Right forelimb (tissue), 1 donor: ENCODE measurements around the gene LURAP1L.

Experiments used
- DNase-seq: peaks from one replicate; pipeline ENCODE4 v3.0.0-alpha.2; 2018

The LURAP1L gene

DNA sequence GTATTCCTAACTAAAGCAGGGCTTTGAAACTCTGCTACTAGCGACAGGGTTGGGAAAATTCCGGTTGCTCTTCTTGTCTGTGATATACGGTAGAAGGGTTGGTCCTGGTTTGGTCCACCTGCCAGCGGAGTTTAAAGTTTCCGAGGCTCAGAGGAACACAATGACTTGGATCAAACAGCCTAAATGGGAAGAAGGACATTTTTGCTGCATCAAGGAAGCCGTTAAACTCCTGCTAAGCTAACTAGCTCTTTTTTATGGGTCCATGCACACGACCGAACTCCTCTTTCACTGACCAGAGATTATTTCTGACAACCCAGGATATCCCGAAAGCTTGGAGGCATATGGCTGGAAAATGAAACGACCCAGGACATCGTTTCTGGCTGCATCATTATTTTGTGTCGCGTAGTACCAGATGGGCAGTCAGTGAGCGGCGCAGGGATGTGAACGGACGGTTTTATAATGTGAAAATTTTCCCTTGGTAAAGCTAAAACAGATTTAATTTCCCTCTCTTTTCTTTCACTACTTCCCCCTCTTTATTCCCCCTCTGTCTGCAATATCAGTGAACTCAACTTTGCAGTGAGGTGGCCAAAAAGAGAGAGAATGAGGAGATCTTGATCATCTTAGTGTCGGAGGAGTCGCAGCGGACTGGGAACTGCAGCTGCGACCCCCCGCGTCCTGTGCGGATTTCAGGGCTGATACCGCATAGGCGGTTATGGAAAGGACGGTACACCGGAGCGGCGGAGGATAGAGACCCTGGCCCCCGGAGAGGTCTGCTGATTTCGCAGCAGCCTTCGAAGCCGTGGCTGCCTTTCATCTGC is at the start of gene LURAP1L:
LURAP1L (plus strand) TSS at position 160 of the 818 bp plus-strand sequence. CDS start 696 bp downstream, outside the sequence.
- DNase-seq: peak; percentile 76

GRCh38 chr9:12726795-12727194 is 48.0 kb upstream of the LURAP1L start:
- DNase-seq: no peak

DNA sequence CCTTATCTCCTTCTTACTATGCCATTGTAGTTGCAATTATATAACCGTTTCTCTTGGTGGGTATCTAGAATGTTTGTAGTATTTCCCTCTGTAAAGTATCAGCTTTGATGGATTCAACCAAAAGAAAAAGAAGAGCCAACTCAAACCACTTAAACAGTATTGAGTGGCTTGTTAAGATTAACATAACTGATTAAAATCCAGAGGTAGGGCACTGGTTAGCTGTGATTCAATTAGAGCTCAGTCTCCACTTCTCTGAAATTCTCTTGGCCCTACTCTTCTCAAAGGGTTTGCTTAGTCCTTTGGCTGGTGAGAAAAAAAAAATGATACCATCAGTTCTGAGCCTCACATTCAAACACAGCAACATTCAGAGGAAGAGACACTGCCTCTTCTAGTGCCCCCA is 44.6 kb upstream of the LURAP1L start:
- no peak for DNase-seq

GRCh38 chr9:12730927-12731326 is 43.9 kb upstream of the LURAP1L start:
- DNase-seq: no peak

- DNase-seq: no peak
Observed at GRCh38 chr9:12732971-12733370, 41.8 kb upstream of the LURAP1L start.

GRCh38 chr9:12735665-12736064 is 39.2 kb upstream of the LURAP1L start:
- DNase-seq: no peak

GRCh38 chr9:12737871-12738270 is 36.9 kb upstream of the LURAP1L start:
- no peak for DNase-seq

DNA sequence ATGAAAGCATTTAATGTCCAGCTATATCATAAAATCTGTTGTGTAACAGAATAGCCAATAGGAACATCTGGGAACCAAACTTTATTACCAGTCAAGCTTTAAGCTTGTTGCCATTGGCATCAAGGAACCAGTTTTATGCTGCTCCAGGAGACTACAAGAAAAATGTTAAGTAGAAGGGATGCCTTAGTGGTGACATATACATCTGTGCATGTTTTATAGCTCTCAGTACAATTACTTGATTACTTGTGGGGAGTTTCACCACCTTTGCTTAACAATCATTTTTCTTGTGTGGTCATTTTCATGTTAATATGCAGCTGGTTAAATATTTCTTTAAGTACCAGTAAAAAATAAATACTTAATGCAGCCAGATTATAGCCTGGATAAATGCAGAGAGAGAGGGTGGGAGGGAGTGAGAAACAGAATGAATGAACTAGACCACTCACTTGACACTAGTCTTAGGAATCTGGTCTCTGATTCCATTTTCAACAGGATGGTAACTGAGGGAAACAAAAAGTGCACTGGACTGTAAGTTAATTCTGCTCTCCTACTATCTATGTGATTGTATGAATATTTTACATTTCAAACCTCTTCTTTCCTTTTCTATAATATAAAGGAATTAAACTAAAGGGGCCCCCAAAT is 35.7 kb upstream of the LURAP1L start:
- no peak for DNase-seq

DNA sequence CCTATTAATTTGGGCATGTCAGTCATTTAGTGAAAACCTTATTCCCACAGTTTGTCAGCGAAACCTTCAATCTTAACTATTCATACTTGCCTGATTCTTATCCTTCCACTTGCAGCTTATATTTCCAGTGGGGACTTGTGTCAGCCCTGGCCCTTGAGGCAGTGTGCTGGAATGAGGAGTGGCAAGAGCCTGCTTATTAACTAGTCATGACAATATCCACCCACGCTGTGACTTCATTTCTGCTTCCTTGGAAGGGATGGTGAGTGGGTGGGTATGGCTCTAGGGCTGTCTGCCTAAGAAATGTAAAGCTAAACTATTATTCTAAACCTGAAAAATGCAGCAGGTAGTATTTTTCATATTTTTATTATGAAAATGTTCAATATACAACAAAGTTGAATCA is 34.0 kb upstream of the LURAP1L start:
- DNase-seq: no peak

GRCh38 chr9:12748016-12748415 is 26.8 kb upstream of the LURAP1L start:
- no peak for DNase-seq

DNA sequence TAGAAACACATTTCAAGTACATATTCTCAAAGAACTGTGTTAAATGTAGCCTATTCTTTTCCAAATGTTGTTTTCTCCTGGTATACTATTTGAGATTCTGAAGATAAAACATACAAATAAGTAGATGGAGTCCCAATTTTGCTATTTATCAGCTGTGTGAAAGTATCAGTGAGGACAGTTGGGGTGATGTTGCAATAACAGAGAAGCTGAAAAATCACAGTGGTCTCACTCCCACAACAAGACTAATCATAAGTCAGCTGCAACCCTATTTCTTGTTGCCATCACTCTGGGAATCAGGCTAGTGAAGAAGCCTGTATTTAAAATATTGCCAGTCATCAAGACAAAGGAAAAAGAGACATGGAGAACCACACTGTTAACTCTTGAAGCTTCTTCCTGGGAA is 25.9 kb upstream of the LURAP1L start:
- no peak for DNase-seq

DNA sequence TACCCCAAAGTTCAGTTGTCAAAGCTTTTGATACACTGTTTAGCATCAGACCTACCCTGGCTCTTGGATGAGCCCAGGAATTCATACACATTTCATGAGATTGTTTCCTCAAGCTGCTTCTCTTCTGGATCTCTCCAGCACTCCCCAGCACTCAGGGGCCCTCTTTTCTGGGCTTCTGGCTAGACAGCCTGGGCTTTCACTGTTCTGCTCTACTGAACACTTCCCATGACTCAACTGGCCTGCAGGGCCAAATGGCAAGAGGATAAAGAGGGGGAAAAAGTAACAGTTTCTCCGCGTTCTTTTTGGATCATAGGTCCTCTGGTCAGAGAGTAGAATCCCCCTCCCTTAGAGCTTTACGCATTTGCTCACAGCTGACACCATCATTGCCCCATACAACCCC is 20.9 kb upstream of the LURAP1L start:
- DNase-seq: no peak

GRCh38 chr9:12759761-12760160 is 15.1 kb upstream of the LURAP1L start:
- DNase-seq: no peak

- DNase-seq: no peak
Observed at GRCh38 chr9:12760758-12761157, 14.1 kb upstream of the LURAP1L start.

DNA sequence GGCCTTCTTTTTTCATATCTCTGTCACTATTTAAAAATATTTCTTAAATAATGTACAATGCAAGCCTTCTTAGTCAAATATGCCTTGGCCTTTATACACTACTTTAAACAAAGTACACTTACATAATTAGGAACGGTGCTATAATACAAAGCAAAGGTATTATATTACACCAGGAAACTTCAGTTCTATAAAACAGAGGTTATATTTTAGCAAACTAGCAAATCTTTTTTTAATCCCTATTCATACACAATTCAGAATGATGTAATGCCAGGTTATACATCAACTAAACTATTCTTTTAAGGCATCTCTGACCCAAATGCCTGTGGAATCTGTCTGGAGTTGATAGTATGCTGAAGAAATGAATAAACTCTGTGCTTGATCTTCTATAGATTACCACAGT is 10.7 kb upstream of the LURAP1L start:
- DNase-seq: no peak

DNA sequence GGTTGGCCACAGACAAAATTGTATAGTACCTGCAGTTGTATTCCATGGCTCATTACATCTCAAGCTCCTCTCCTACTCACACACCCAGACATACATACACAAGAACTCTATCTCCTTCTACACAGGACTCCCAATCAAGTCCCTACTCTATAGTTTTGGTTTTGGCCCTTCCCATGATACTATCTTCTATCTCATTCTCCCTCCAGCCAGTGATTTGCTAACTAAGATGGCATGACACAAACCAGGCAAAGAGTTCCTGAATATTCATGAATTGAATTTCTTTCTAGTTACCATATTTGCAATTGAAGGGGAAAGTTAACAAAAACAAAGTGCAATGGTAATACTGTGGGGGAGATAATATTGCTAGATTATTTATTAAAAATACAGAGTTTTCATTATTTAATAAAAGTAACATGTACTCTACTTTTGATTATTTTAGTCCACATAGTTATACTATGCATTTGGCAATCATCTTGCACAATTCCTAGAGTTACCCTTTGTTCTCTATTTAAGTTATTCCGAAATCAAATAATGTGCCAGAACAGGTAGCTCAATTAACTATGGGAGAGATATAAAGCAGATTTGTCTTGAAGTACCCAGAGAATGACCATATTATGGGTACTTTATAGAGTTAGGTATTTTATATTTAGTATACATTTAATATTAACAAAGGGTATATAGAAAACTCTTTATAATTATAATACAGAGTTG is 9.6 kb upstream of the LURAP1L start:
- DNase-seq: no peak

DNA sequence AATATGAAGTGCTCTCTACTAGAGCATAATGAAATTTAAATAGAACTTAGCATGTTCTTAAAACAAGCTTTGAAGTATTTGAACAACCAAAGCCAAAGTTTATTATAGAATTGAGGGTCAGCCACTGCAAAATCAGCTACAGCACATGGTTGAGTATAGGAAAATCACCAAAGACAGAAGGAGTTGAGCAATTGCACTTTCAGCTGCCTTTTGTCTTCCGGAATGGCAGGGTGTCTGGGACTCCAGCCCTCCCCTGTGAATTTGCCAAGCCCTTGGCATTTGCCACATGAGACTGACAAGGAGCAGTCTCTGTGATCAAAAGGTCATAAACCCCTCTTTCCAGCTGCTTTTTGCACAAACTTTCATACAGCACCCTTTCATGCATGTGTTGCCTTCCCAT is 8.5 kb upstream of the LURAP1L start:
- DNase-seq: no peak

DNA sequence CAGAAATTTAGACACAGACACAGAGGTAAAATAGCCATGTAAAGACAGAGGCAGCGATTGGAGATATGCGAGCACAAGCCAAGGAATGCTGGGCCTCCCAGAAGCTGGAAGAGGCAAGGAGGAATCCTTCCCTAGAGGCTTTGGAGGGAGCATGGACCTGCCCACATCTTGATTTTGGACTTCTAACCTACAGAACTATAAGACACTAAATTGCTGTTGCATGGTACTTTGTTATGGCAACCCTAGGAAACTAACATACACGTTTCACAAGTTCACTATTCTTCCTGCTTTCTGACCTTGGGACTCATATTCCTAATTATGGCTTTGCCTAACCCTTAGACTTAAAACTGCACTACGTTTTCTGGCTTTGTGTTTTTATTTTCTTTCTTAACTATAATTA is 4.6 kb upstream of the LURAP1L start:
- DNase-seq: no peak

- DNase-seq: no peak
Observed at GRCh38 chr9:12771891-12772290, 2.9 kb upstream of the LURAP1L start.

DNA sequence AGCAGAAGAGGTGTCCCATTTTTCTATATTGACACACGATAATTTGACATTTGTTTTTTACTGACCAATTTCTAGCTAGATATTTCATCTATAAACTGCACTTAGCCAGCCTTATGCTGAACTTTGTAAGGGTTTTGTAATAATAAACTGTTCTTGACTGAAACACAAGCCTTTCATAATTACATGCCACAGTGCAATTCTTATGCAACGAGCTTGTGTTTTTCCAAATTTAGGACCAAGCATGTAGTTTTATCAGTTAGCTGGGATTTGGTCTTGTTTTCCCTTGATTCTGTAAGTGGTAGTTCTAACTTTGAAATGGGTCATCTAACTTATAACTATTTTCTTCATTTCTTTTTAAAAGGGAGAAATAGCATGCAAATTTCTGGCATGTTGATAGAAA is 1.3 kb upstream of the LURAP1L start:
- no peak for DNase-seq

DNA sequence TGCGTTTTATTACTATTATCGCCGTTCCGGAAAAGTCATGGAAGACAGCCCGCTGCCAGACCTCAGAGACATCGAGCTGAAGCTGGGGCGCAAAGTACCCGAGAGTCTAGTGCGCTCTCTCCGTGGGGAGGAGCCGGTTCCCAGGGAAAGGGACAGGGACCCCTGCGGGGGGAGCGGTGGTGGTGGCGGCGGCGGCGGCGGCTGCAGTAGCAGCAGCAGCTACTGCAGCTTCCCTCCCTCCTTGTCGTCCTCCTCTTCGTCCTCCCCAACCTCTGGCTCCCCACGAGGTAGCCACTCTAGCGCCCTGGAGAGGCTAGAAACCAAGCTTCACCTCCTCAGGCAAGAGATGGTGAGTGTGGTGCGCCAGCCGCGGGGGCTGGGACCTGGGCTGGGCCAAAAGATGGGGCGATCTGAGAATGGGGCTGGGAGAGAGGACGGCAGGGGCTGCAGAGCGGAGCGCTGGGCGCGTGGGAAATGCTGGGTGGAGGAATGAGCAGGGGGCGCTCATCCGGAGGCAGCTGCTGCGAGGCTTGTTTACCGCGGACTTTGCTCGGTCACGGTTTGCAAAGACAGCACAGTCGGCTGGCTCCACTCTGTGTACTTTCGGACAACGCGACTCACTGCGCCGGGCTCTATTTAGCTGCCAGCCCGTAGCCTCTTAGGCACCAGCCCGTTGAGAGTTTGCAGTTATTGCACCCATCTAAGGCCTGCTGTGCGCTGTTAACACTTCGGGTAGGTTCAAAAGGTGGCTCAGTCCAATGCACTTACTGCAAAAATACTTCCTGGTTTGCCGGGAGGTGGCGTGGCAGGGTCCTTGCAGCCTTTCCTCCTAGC is 1.1 kb downstream of the LURAP1L start:
- DNase-seq: no peak

- DNase-seq: peak; percentile 91
Observed at GRCh38 chr9:12776513-12777055, 1.8 kb downstream of the LURAP1L start.
